Activated T-cell treated with anti-CD3 and anti-CD28 coated beads, Interleukin-2, amount 50 U/mL, for 4 hours (primary cell): ENCODE measurements around the gene KCNK17. TPM values are rescaled to one million over a fixed set of nuclear protein-coding genes. Genes with fewer than 3 reads are reported as not detected.

Experiments used
- ATAC-seq, 2 donors: fragments of 200-7000 bp; cut with Tn5 transposase; one replicate each; pipeline ENCODE4 v1.10.0; 2021
- DNase-seq: peaks from one replicate; pipeline ENCODE4 v3.0.0-alpha.2; 2020
- H3K27me3 Mint-ChIP-seq: one replicate; pipeline ENCODE4 v1.8.0; 2021; ENCODE audit warnings: low read depth, mixed read lengths
- H3K36me3 Mint-ChIP-seq: one replicate; pipeline ENCODE4 v1.8.0; 2022; ENCODE audit warnings: mixed read lengths; ENCODE audit not compliant: insufficient read depth
- H3K4me1 Mint-ChIP-seq: one replicate; pipeline ENCODE4 v1.8.0; 2021; ENCODE audit warnings: low read depth, mixed read lengths
- H3K4me3 Mint-ChIP-seq: one replicate; pipeline ENCODE4 v1.8.0; 2021; ENCODE audit warnings: mild to moderate bottlenecking, moderate library complexity, mixed read lengths
- H3K9me3 Mint-ChIP-seq: one replicate; pipeline ENCODE4 v1.8.0; 2021; ENCODE audit warnings: mixed read lengths
- total RNA-seq, 3 donors: library from RNA; stranded (reverse); gene quantifications; one replicate each; pipeline ENCODE4 v1.2.1, GENCODE V29; 2021

The KCNK17 gene
- total RNA-seq, 3 donors from 2014 or later, result not detected

DNA sequence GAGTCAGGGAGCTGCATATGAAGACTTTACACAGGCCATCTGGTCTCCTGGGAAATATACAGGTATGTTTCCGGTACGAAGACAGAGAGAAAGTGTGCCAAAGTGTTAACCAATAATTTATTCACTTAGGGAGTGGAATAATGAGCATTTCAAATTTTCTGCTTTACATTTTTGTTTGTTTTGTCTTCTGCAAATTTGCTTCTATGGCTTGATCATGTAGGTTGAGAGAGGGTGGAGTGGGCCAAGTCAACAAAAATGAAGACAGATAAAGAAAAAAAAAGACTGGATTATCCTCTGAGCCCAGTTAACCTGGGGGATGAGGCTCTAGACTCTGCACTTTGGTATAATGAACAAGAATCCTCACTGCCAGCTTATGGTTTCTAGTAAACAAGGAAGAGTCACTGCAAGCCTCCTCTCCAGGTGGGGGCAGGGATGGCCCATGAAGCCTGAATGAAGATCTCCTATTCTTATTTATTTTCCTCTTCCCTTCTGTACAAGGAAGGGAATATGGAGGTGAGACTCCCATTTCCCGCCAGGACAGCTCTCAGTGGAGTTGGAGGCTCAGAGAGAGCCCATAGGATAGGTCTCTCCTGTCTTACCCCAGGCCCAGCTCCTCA is 37.7 kb downstream of the KCNK17 start:
- Mint-ChIP-seq H3K4me3 (no peak overlapping the region), H3K27me3 (no peaks in the 10 kb centered on the region), H3K4me1 (no peaks in the 10 kb centered on the region), H3K36me3 (no peaks in the 10 kb centered on the region), H3K9me3 (no peaks in the 10 kb centered on the region)
- DNase-seq, result no peak
- ATAC-seq, result no peak

DNA sequence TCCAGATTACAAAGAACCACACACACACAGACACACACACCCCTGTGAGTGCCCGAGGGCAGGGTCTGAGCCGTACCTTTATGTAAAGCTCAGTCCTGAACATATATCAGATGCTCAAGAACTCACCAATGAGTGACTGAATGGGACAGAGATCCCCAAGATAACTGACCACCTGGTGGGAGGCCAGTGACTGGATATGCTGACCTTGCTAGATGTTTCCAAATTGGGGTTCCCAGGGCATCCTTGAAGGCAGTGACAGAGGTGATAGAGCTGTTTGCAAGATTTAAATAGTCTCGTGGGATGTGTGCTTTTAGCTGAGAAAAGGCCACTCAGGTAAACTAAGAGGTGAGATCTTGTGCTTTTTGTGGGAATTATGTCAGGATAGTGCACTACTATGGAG is 39.3 kb downstream of the KCNK17 start:
- no peaks in the 10 kb centered on the region for H3K9me3 Mint-ChIP-seq
- H3K27me3 Mint-ChIP-seq, result no peaks in the 10 kb centered on the region
- no peaks in the 10 kb centered on the region for H3K36me3 Mint-ChIP-seq
- no peaks in the 10 kb centered on the region for H3K4me1 Mint-ChIP-seq
- ATAC-seq (no peak), DNase-seq (no peak)
- no peak overlapping the region for H3K4me3 Mint-ChIP-seq

DNA sequence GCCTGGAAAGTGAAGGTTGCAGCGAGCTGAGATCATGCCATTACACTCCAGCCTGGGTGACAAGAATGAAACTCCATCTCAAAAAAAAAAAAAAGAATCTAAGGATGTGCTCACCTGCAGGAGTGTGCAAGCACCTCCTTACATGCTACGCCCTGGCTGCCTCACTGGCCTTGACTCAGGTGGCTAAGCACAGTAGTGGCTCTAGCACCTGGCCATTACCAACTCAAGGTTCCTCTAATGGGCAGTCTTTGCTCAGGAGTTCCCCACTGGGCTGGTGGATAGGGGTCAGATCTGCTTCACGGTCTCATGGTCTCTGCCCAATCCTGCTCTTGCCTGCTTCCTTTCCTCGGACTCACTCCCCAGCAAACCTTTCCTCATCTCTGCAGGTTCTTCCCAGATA is 39.7 kb downstream of the KCNK17 start:
- Mint-ChIP-seq H3K4me3 (no peak overlapping the region), H3K4me1 (no peaks in the 10 kb centered on the region), H3K36me3 (no peaks in the 10 kb centered on the region), H3K9me3 (no peaks in the 10 kb centered on the region), H3K27me3 (no peaks in the 10 kb centered on the region)
- no peak for ATAC-seq
- DNase-seq, result no peak

DNA sequence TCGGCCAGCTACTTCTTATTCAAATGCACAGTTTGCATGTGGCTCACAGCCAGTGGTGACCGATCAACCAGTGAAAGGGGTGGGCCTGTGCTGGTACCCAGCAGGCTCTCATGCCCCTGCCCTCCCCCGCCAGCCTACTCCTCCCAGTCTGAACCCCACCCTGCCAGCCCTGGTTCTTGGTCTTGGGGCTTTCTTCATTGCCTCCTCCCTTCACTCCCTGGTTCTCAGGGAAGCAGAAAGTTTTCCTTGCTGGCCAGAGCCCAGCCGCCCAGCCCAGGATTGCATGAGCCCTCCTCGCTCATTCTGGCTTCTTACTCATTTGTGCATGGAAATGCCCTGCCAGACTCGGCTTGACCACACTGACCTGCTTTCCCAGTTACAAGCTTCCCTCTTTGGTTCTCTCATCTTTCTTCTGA is 40.8 kb downstream of the KCNK17 start:
- Mint-ChIP-seq H3K4me1 (no peaks in the 10 kb centered on the region), H3K4me3 (no peak overlapping the region), H3K27me3 (no peaks in the 10 kb centered on the region), H3K9me3 (no peaks in the 10 kb centered on the region), H3K36me3 (no peaks in the 10 kb centered on the region)
- no peak for DNase-seq
- ATAC-seq, result no peak

DNA sequence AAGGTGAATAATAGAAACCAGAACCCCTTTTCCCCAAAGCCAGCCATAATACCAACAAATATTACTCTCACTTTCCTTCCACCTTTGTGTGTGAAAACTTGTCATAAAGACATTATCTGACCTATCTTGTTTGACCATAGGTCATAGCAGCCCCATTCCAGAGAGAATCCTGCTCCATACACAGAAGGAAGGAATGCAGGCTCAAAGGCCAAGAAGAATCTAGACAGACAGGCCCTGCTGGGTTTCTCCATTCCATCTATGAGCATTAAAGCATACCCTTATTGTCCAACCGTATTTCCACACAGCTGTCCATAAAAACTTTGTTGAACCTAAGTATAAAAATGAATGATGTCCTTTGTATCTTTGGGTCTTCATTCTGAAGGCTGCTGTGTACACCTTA is 44.3 kb downstream of the KCNK17 start:
- H3K9me3 Mint-ChIP-seq, result no peaks in the 10 kb centered on the region
- ATAC-seq, result no peak
- no peaks in the 10 kb centered on the region for H3K27me3 Mint-ChIP-seq
- no peak for DNase-seq
- H3K36me3 Mint-ChIP-seq, result no peaks in the 10 kb centered on the region
- H3K4me1 Mint-ChIP-seq, result no peaks in the 10 kb centered on the region
- no peak overlapping the region for H3K4me3 Mint-ChIP-seq

DNA sequence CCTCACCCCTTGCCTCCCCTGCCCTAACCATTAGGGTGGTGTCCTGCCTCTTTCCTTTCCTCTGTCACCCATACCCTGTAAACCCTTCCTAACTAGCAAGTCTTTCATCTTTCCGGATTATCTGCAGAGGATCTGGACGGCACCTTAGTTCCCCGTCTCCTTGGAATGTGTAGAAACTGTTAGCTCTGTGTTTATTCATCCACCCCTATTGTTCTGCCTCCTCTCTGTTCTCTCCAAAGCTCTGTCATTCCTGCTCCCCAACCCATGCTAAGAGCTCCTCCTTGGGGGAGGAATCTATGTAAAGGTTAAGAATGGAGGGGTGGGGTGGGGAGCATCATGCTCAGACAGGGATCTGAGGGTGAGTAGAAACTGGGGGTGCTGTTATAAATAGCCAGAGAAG is 45.5 kb downstream of the KCNK17 start:
- no peaks in the 10 kb centered on the region for H3K27me3 Mint-ChIP-seq
- H3K4me3 Mint-ChIP-seq, result no peak overlapping the region
- no peaks in the 10 kb centered on the region for H3K36me3 Mint-ChIP-seq
- ATAC-seq, result no peak
- peaks cover 2% of the 10 kb centered on the region for H3K4me1 Mint-ChIP-seq
- no peaks in the 10 kb centered on the region for H3K9me3 Mint-ChIP-seq
- no peak for DNase-seq

DNA sequence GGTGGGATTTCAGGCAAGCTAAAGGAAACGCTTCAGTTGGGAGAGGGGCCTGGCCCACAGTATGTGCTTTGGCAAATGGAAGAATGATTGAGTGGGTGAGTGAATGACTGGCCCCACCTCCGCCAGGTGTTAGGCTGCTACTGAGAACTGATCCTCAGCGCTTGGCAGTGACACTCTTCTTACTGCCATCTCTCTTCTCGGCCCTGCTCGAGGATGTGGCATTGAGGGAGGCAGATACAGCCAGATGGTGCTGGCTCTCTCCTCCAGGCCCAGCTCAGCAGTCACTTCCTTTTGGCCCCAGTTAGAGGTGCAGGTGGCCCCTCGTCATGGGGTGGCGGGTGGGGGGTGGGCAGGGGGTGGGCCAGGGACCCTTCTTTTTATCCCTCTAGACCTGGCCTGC is 46.0 kb downstream of the KCNK17 start:
- H3K4me3 Mint-ChIP-seq, result no peak overlapping the region
- no peak for DNase-seq
- no peaks in the 10 kb centered on the region for H3K36me3 Mint-ChIP-seq
- no peaks in the 10 kb centered on the region for H3K27me3 Mint-ChIP-seq
- peaks cover 5% of the 10 kb centered on the region for H3K4me1 Mint-ChIP-seq
- no peaks in the 10 kb centered on the region for H3K9me3 Mint-ChIP-seq
- ATAC-seq, result no peak

DNA sequence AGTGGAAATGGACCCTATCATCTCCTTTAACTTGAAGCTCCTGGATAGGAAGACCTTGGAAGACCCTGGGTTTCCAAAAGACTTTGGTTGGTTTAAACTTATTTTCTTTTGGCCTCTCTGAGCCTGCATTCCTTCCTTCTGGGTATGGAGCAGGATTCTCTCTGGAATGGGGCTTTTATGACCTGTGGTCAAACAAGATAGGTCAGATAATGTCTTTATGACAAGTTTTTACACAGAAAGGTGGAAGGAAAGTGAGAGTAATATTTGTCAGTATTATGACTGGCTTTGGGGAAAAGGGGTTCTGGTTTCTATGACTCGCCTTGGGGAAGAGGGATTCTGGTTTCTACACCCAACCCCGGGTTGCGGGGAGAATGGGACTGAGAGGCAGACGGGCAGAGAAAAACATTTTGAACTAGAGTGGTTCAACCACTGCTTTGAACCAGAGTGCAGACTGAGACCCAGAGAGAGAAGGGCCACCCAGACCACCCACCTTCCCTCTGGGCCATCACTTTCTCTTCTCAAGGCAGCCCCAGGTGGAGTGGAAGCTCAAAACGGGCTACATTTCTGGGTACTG is 47.4 kb downstream of the KCNK17 start:
- no peaks in the 10 kb centered on the region for H3K9me3 Mint-ChIP-seq
- peaks cover 5% of the 10 kb centered on the region for H3K4me1 Mint-ChIP-seq
- no peak overlapping the region for H3K4me3 Mint-ChIP-seq
- H3K36me3 Mint-ChIP-seq, result no peaks in the 10 kb centered on the region
- H3K27me3 Mint-ChIP-seq, result peaks cover 3% of the 10 kb centered on the region
- DNase-seq, result no peak
- no peak for ATAC-seq

DNA sequence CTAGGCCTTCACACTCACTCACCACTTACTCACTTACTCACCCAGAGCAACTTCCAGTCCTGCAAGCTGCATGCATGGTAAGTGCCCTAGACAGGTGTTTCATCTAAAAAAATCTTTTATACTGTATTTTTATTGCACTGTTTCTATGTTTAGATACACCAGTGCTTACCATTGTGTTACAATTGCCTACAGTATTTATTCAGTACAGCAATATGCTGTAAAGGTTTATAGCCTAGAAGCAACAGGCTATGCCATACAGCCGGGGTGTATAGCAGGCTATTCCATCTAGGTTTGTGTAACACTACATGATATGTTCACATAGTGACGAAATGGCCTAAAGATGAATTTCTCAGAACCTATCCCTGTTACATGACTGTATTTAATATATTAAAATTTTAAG is 47.8 kb downstream of the KCNK17 start:
- H3K36me3 Mint-ChIP-seq, result no peaks in the 10 kb centered on the region
- no peaks in the 10 kb centered on the region for H3K9me3 Mint-ChIP-seq
- H3K4me3 Mint-ChIP-seq, result no peak overlapping the region
- peaks cover 5% of the 10 kb centered on the region for H3K4me1 Mint-ChIP-seq
- peaks cover 5% of the 10 kb centered on the region for H3K27me3 Mint-ChIP-seq
- no peak for ATAC-seq
- DNase-seq, result no peak

DNA sequence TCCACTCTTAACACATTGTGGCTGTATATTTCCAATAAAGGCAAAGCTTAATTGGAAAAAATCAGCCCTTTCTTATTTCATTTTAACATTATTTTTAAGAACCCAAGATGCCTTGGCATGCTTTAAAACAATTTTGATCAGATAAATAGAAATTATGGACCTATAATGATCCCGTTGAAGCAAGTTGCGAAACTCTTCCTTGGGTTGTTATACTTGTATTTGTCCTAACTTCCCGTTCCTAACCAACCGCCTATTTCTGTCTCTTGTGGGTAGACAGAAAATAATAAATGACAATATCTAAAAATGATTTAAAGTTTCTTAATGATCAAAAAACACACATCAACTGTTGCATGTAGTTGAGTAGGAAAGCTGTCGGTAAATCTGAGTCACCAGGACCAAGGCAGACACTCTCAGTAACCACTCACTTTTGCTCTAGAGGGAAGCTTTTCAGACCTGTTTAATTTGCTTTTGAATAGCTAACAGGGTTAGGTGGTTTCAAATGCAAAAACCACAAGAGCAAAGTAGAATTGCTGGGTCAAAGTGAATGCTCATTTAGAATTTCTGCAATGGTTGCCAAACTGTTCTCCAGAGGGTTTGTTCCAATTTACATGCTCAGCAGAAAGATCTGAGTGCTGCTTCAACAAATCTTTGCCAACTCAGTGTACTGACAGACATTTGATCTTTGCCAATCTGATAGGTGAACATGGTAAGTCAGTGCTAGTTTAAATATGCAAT is 50.7 kb downstream of the KCNK17 start:
- ATAC-seq, result peak; percentile 66 to 86
- no peak for DNase-seq
- H3K9me3 Mint-ChIP-seq, result no peaks in the 10 kb centered on the region
- H3K27me3 Mint-ChIP-seq, result peaks cover 12% of the 10 kb centered on the region
- H3K36me3 Mint-ChIP-seq, result no peaks in the 10 kb centered on the region
- peaks cover 5% of the 10 kb centered on the region for H3K4me1 Mint-ChIP-seq
- H3K4me3 Mint-ChIP-seq, result no peak overlapping the region

DNA sequence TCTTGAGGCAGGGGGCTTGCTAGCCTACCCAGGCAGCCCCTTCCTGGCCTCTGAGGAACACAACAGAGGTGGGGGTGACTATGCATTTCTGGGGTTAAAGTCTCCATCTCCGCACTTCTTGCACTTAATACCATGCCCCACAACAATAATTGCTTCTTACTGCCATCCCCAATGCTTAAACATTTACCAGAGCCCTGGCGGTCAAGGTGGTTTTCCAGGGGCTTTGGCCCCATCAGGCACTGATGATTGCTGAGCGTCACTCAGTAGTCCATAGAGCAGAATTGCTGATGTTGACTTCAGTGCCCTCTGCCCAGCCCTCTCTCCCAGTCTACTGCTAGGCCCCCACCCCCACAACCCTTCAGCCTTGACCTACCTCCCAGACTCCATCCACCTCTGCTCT is 52.5 kb downstream of the KCNK17 start:
- ATAC-seq (no peak), DNase-seq (no peak)
- Mint-ChIP-seq H3K4me3 (no peak overlapping the region), H3K9me3 (no peaks in the 10 kb centered on the region), H3K4me1 (peaks cover 5% of the 10 kb centered on the region), H3K36me3 (no peaks in the 10 kb centered on the region), H3K27me3 (peaks cover 14% of the 10 kb centered on the region)

DNA sequence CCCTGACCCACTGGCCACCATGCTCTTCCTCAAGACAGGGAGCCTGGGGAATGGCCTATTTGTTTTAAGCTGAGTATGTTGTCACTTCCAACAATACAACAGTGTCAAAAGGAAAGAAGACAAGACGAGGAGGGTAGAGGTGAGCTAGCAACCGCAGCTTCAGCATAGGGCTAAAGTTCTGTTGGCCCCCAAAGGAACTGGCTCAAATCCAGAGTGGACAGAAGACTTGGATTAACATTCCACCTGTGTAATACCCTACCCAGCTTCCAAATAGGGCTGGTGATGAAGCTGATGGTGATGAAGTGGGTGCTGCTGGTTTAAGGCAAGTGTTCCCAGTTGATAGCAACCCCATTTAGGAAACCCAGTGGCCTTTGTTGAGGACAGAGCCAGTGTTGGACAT is 53.3 kb downstream of the KCNK17 start:
- DNase-seq (no peak), ATAC-seq (no peak)
- no peak overlapping the region for H3K4me3 Mint-ChIP-seq
- H3K4me1 Mint-ChIP-seq, result peaks cover 5% of the 10 kb centered on the region
- H3K9me3 Mint-ChIP-seq, result no peaks in the 10 kb centered on the region
- no peaks in the 10 kb centered on the region for H3K36me3 Mint-ChIP-seq
- H3K27me3 Mint-ChIP-seq, result peaks cover 14% of the 10 kb centered on the region

DNA sequence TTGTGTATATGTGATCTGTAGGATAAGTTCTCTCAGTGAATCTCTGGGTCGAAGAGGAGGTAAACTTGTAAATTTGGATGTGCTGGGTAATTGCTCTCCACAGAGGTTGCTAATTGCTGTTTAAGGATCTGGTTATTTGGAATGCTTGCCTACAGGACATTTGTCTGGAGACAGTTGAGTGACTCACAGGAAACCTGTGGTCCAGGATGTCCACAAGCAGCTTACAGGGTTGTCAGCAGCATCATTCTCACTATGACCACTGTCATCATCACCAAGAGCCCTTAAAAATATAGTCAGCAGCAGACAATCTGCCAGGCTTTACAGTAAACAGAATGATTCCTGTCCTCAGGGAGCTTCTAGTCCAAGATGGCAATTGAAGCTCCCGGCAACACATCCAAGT is 53.8 kb downstream of the KCNK17 start:
- Mint-ChIP-seq H3K36me3 (no peaks in the 10 kb centered on the region), H3K9me3 (no peaks in the 10 kb centered on the region), H3K4me3 (no peak overlapping the region), H3K4me1 (peaks cover 5% of the 10 kb centered on the region), H3K27me3 (peaks cover 14% of the 10 kb centered on the region)
- no peak for DNase-seq
- no peak for ATAC-seq

DNA sequence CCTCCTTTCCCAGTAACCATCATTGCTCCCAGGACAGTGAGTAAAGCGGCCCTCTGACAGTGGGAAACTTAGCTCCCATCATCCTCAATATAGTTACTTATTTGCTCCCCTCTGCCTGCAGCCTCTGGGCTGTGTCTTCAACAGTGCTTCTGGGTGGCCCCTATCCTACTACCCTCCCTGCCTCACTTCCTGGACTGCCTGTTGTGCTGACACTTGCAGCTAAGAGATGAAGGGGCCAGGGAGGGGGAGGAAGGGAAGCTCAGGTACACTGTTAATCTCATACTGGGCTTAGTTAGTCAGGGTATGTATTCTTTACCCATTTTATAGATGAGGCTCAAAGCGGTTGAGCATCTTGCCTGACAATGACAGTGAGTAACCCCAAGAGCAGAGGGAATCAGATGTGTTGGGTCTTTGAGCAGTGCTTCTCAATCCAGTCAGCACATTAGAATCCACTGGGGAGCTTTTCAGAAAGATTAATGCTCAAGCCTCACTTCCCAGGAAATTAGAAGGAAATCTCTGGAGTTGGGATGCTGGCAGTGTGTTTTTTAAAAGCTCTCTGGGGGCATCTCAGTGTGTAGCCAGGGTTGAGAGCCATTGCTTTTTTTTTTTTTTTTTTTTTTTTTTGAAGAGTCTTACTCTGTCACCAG is 57.8 kb downstream of the KCNK17 start:
- Mint-ChIP-seq H3K27me3 (peaks cover 9% of the 10 kb centered on the region), H3K36me3 (no peaks in the 10 kb centered on the region), H3K4me1 (no peaks in the 10 kb centered on the region), H3K4me3 (no peak overlapping the region), H3K9me3 (no peaks in the 10 kb centered on the region)
- no peak for DNase-seq
- ATAC-seq, result no peak
